Upper lobe of left lung (tissue), 4 donors: Measurements from ENCODE around the gene RASGRF2.

Experiments
- POLR2A ChIP-seq, 4 donors: fragments of 450-650 bp; IDR thresholded peaks; one replicate each; pipeline ENCODE4 v1.5.1; 2016 to 2017; ENCODE audit warnings: antibody characterized with exemption in 4 of 4, mild to moderate bottlenecking in 2 of 4
- POLR2AphosphoS5 ChIP-seq, 2 donors: sonication (generic); formaldehyde crosslinking; IDR thresholded peaks; one replicate each; pipeline ENCODE4 v1.5.1; 2017; ENCODE audit warnings: antibody characterized with exemption in 2 of 2
- TF ChIP-seq, protein P1 (sequence below), 6 experiments: fragments of 450-650 bp in 4 of 6; fragments of 200-600 bp in 2 of 6; sonication (generic) in 2 of 6; IDR thresholded peaks; one replicate each; pipeline ENCODE4 v1.5.1; 2016 to 2019; ENCODE audit warnings: antibody characterized with exemption in 6 of 6

DNA sequence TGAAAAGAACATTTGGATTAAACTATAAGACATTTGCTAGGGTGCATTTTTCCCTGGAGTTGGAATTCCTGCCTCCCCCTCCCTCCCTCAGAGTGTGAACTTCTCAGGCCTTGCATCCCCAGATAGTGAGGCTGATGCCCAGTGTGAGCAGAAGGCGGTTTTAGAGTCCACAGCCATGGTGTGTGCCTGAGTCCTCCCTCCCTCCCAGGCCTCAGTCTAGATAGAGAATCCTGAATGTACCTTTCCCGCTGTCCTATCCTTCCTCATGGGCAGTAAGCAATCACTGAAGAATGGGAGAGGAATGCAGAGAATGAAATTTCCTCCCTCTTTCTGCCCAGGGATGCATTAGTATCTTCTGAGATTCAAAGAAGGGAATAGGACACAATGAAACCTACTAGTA is 108.5 kb downstream of the RASGRF2 start:
- no peak for TF ChIP-seq POLR2A (IDR thresholded peaks at IDR 0.05)
- TF ChIP-seq, protein P1, sequence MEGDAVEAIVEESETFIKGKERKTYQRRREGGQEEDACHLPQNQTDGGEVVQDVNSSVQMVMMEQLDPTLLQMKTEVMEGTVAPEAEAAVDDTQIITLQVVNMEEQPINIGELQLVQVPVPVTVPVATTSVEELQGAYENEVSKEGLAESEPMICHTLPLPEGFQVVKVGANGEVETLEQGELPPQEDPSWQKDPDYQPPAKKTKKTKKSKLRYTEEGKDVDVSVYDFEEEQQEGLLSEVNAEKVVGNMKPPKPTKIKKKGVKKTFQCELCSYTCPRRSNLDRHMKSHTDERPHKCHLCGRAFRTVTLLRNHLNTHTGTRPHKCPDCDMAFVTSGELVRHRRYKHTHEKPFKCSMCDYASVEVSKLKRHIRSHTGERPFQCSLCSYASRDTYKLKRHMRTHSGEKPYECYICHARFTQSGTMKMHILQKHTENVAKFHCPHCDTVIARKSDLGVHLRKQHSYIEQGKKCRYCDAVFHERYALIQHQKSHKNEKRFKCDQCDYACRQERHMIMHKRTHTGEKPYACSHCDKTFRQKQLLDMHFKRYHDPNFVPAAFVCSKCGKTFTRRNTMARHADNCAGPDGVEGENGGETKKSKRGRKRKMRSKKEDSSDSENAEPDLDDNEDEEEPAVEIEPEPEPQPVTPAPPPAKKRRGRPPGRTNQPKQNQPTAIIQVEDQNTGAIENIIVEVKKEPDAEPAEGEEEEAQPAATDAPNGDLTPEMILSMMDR (IDR thresholded peaks at IDR 0.05) = no peak
- TF ChIP-seq POLR2AphosphoS5 (IDR thresholded peaks at IDR 0.05) = no peak
